BJ (cell line): ENCODE data around the gene CYP4F2. TPM values are rescaled to one million over a fixed set of nuclear protein-coding genes. Genes with fewer than 3 reads are reported as not detected.
"Not testable (repeated sequence)": the region's sequence is repeated elsewhere in the genome, so short reads cannot be mapped to it uniquely, and the experiment has no call there.

Experiments used
- CTCF ChIA-PET: fragments of 350-600 bp; formaldehyde crosslinking; extraction: SDS; loops from one replicate; lab custom pipeline; 2021; ENCODE audit warnings: antibody characterized with exemption, inconsistent platforms; lab: Yijun Ruan, JAX
- POLR2A ChIA-PET: fragments of 300-600 bp; sonication (Branson Sonifier 250); formaldehyde crosslinking; extraction: SDS; loops from one replicate; lab custom pipeline; 2021; ENCODE audit warnings: antibody characterized with exemption; lab: Charles Lee
- DNase-seq: peaks from one replicate; pipeline ENCODE4 v3.0.0-alpha.2; 2011; ENCODE audit warnings: low read depth
- H3K27me3 ChIP-seq: 2 replicates; pipeline ENCODE4 v1.6.0; 2011; ENCODE audit warnings: low read length; ENCODE audit not compliant: control insufficient read depth, insufficient read depth
- H3K36me3 ChIP-seq: 2 replicates; pipeline ENCODE4 v1.5.1; 2011; ENCODE audit warnings: low read length; ENCODE audit not compliant: control insufficient read depth, insufficient read depth
- H3K4me3 ChIP-seq: 2 replicates; pipeline ENCODE4 v1.5.1; 2011; ENCODE audit warnings: low read depth, mild to moderate bottlenecking, control low read depth, low read length
- polyA plus RNA-seq: library from polyadenylated mRNA; depleted of rRNA; stranded (reverse); fragments of >200 nt; gene quantifications from 2 replicates; pipeline ENCODE4 v1.2.3, GENCODE V29; 2011
- TF ChIP-seq, protein P1 (sequence below): IDR thresholded peaks from 2 replicates; pipeline ENCODE4 v1.5.1; 2011; ENCODE audit warnings: low read depth, mild to moderate bottlenecking, control low read depth, inconsistent platforms, low read length, moderate library complexity; ENCODE audit not compliant: insufficient read depth

The CYP4F2 gene
- polyA plus RNA-seq, 1 experiment = not detected

DNA sequence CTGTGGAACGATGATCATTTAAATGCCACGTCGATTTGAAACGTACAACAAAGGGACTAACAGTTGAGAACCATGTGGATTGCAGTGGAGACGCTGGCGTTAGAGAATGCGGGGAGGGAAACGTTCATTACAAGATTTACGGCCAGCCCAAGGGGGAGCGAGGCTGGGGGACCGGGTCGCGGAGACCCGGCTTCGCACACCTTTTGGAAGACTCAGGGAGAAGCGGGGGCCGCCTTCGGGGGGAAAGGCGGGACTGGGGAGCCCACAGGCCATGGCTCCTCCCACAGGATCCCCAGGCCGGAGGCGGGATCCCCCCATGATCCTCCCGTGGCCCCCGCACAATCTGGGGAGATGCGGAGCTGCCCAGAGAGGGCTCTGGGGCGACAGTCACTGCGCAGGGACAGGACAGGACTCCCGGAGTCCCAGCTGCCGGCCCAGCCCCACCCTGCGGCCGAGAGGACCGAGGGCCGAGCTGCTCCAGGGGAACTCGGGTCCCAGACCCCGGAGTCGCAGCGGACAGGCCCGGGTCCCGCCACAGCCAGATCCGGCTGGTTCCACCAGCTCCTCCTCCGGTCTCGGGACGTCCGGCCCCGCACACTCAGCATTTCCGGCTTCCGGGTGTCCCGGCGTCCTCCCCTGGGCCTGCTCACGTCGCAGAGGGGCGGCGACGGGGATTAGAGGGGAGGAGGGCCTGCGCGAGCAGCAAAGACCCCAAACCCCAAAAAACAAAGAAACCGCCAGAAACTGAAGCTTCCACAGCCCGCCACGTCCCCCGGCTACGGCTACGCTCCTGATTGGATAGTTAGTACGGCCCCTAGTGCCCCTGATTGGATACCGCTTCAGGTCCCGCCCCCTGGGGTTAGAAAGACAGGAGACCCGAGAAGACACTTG is 61.3 kb downstream of the CYP4F2 start:
- peak overlapping the region; percentile 96 for H3K4me3 ChIP-seq
- no peaks in the 10 kb centered on the region for H3K27me3 ChIP-seq
- ChIA-PET CTCF (no interaction called here), POLR2A (interaction anchor here (0.5 kb wide), 1 partner anchor 626 kb away, joined by 3 read pairs; no protein-coding TSS in a partner anchor)
- TF ChIP-seq, protein P1, sequence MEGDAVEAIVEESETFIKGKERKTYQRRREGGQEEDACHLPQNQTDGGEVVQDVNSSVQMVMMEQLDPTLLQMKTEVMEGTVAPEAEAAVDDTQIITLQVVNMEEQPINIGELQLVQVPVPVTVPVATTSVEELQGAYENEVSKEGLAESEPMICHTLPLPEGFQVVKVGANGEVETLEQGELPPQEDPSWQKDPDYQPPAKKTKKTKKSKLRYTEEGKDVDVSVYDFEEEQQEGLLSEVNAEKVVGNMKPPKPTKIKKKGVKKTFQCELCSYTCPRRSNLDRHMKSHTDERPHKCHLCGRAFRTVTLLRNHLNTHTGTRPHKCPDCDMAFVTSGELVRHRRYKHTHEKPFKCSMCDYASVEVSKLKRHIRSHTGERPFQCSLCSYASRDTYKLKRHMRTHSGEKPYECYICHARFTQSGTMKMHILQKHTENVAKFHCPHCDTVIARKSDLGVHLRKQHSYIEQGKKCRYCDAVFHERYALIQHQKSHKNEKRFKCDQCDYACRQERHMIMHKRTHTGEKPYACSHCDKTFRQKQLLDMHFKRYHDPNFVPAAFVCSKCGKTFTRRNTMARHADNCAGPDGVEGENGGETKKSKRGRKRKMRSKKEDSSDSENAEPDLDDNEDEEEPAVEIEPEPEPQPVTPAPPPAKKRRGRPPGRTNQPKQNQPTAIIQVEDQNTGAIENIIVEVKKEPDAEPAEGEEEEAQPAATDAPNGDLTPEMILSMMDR = no peak
- peak; percentile 74 for DNase-seq
- no peaks in the 10 kb centered on the region for H3K36me3 ChIP-seq

DNA sequence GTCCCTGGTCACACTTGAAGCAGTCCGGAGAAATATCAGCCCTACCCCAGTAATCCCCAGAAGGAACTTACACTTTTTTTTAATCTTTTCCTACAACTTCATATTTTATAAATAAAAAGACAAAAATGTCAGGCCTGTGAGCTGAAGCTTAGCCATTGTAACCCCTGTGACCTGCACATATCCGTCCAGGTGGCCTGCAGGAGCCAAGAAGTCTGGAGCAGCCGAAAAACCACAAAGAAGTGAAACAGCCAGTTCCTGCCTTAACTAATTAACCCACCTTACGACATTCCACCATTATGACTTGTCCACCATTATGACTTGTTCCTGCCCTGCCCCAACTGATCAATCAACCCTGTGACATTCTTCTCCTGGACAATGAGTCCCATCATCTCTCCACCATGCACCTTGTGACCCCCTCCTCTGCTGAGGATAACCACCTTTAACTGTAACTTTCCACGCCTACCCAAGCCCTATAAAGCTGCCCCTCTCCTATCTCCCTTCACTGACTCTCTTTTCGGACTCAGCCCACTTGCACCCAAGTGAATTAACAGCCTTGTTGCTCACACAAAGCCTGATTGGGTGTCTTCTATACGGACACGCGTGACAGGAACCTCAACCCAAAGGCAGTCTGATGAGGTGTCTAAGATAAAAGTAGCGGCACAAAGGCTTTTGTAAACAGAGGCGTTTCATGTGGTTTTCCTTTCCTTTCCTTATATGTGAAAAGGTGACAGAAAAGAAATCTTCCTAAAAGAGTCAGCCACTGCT is 62.1 kb downstream of the CYP4F2 start:
- POLR2A ChIA-PET = interaction anchor here (0.5 kb wide), 1 partner anchor 627 kb away, joined by 3 read pairs; no protein-coding TSS in a partner anchor
- not testable (repeated sequence) for DNase-seq, H3K36me3 ChIP-seq, H3K27me3 ChIP-seq
- CTCF ChIA-PET = interaction anchor here (0.7 kb wide), 1 partner anchor 24 kb away, joined by 3 read pairs; no protein-coding TSS in a partner anchor
- peak overlapping the region; percentile 96 for H3K4me3 ChIP-seq

DNA sequence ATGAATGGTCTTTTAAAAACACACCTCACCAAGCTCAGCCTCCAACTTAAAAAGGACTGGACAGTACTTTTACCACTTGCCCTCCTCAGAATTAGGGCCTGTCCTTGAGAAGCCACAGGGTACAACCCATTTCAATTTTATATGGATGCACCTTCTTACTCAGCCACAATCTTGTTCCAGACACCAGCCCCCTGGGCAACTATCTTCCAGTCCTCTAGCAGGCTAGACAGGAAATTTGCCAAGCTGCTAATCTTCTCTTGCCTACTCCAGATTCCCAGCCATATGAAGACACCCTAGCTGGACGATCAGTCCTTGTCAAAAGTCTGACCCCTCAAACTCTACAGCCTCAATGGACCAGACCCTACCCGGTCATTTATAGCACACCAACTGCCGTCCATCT is 63.6 kb downstream of the CYP4F2 start:
- DNase-seq, H3K27me3 ChIP-seq, H3K4me3 ChIP-seq, POLR2A ChIA-PET, H3K36me3 ChIP-seq, CTCF ChIA-PET: not testable (repeated sequence)

DNA sequence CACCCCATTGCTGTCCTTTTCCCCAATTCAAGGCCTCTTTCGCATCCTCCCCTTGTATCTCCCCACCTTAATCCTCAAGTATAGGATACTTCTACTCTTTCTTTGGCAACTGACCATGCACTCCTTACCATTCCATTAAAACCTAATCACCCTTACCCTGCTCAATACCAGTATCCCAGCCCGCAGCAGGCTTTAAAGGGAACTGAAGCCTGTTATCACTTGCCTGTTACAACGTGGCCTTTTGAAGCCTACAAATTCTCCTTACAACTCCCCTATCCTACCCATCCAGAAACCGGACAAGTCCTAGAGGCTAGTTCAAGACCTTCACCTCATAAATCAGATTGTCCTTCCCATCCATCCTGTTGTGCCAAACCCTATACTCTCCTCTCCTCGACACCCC is 66.2 kb downstream of the CYP4F2 start:
- Histone ChIP-seq H3K27me3 (no peaks in the 10 kb centered on the region), H3K4me3 (no peak overlapping the region), H3K36me3 (no peaks in the 10 kb centered on the region)
- DNase-seq = no peak
- ChIA-PET POLR2A (no interaction called here), CTCF (no interaction called here)
- TF ChIP-seq, protein P1 = no peak

DNA sequence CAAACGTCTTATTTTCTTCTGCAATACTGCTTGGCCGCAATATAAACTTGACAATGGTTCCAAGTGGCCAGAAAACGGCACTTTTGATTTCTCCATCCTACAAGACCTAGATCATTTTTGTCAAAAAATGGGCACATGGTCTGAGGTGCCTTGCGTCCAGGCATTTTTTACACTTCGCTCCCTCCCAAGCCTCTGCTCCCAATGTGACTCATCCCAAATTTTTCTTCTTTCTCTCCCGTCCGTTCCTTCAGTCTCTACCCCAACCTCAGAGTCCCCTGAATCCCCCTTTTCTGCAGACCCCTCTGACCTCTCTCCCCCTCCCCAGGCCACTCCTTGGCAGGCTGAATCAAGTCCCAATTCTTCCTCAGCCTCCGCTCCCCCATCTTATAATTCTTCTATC is 68.1 kb downstream of the CYP4F2 start:
- H3K4me3 ChIP-seq = no peak overlapping the region
- no peak for DNase-seq
- TF ChIP-seq, protein P1 = no peak
- H3K36me3 ChIP-seq = no peaks in the 10 kb centered on the region
- no peaks in the 10 kb centered on the region for H3K27me3 ChIP-seq
- ChIA-PET POLR2A (no interaction called here), CTCF (no interaction called here)

DNA sequence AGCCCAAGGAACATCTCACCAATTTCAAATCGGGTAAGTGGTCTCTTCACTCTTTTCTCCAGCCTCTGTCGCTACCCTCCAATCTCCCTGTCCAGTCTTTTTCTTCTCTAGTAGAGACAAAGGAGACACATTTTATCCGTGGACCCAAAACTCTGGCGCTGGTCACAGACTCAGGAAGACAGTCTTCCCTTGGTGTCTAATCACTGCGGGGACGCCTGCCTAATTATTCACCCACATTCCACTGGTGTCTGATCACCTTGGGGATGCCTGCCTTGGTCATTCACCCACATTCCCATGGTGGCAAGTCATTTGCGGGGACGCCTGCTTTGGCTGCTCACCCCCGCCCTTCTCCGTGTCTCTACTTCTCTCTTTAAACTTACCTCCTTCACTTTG is 68.6 kb downstream of the CYP4F2 start:
- no peaks in the 10 kb centered on the region for H3K27me3 ChIP-seq

DNA sequence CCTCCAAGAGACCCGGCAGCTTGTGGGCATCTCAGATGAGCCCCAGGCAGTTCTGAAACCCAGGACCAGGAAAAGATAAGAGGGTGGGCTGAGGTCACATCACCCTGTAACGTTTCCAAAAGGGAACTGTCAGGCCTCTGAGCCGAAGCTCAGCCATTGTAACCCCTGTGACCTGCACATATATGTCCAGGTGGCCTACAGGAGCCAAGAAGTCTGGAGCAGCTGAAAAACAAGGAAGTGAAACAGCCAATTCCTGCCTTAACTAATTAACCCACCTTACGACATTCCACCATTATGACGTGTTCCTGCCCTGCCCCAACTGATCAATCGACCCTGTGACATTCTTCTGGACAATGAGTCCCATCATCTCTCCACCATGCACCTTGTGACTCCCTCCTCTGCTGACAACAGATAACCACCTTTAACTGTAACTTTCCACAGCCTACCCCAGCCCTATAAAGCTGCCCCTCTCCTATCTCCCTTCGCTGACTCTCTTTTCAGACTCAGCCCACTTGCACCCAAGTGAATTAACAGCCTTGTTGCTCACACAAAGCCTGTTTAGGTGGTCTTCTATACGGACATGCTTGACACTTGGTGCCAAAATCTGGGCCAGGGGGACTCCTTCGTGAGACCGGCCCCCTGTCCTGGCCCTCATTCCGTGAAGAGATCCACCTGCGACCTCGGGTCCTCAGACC is 69.1 kb downstream of the CYP4F2 start:
- H3K27me3 ChIP-seq, POLR2A ChIA-PET, H3K36me3 ChIP-seq, DNase-seq, CTCF ChIA-PET, H3K4me3 ChIP-seq: not testable (repeated sequence)

More for the DNA sequence above, 68.6 kb downstream of the CYP4F2 start:
- Histone ChIP-seq H3K4me3 (no peak overlapping the region), H3K36me3 (no peaks in the 10 kb centered on the region)
- ChIA-PET POLR2A (no interaction called here), CTCF (no interaction called here)
- TF ChIP-seq, protein P1 = no peak
- DNase-seq = no peak
